ENCODE results near the gene PLCXD3.

PLCXD3 gene

GRCh38 chr5:41284938-41285337 is 225.5 kb downstream of the PLCXD3 start:
- H3K4me2 ChIP-seq = no peak overlapping the region

GRCh38 chr5:41281215-41281810 is 229.1 kb downstream of the PLCXD3 start:
- H3K27ac ChIP-seq = no peak overlapping the region
- H3K4me2 ChIP-seq = no peak overlapping the region
- no peak overlapping the region for H2AFZ ChIP-seq (ENCODE audit: low read depth)
- TF ChIP-seq, protein P1, sequence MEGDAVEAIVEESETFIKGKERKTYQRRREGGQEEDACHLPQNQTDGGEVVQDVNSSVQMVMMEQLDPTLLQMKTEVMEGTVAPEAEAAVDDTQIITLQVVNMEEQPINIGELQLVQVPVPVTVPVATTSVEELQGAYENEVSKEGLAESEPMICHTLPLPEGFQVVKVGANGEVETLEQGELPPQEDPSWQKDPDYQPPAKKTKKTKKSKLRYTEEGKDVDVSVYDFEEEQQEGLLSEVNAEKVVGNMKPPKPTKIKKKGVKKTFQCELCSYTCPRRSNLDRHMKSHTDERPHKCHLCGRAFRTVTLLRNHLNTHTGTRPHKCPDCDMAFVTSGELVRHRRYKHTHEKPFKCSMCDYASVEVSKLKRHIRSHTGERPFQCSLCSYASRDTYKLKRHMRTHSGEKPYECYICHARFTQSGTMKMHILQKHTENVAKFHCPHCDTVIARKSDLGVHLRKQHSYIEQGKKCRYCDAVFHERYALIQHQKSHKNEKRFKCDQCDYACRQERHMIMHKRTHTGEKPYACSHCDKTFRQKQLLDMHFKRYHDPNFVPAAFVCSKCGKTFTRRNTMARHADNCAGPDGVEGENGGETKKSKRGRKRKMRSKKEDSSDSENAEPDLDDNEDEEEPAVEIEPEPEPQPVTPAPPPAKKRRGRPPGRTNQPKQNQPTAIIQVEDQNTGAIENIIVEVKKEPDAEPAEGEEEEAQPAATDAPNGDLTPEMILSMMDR (conservative IDR thresholded peaks at IDR 0.05; ENCODE audit: low read depth, low read length) = no peak
- no peaks in the 10 kb centered on the region for H3K4me1 ChIP-seq (ENCODE audit: low read depth, poor library complexity, severe bottlenecking)
- H3K9ac ChIP-seq = no peak overlapping the region
- H3K4me3 ChIP-seq (IDR thresholded peaks at IDR 0.05; ENCODE audit: insufficient read depth, low read depth, low read length) = no peak overlapping the region
- no peaks in the 10 kb centered on the region for H3K36me3 ChIP-seq (ENCODE audit: insufficient read depth)
- H3K27me3 ChIP-seq (ENCODE audit: insufficient read depth, low read depth) = no peaks in the 10 kb centered on the region
- no peaks in the 10 kb centered on the region for H4K20me1 ChIP-seq (ENCODE audit: insufficient read depth)
- H3K79me2 ChIP-seq (ENCODE audit: insufficient read depth, low read depth) = no peaks in the 10 kb centered on the region

More at GRCh38 chr5:41284938-41285337, 225.5 kb downstream of the PLCXD3 start:
- H3K27me3 ChIP-seq (ENCODE audit: insufficient read depth, low read depth) = no peaks in the 10 kb centered on the region
- no peaks in the 10 kb centered on the region for H3K36me3 ChIP-seq (ENCODE audit: insufficient read depth)
- no peak overlapping the region for H3K9ac ChIP-seq
- H3K4me1 ChIP-seq (ENCODE audit: low read depth, poor library complexity, severe bottlenecking) = no peaks in the 10 kb centered on the region
- TF ChIP-seq, protein P1 (conservative IDR thresholded peaks at IDR 0.05; ENCODE audit: low read depth, low read length) = no peak
- no peaks in the 10 kb centered on the region for H4K20me1 ChIP-seq (ENCODE audit: insufficient read depth)
- no peak overlapping the region for H3K4me3 ChIP-seq (IDR thresholded peaks at IDR 0.05; ENCODE audit: insufficient read depth, low read depth, low read length)
- no peaks in the 10 kb centered on the region for H3K79me2 ChIP-seq (ENCODE audit: insufficient read depth, low read depth)
- no peak overlapping the region for H3K27ac ChIP-seq
- no peak overlapping the region for H2AFZ ChIP-seq (ENCODE audit: low read depth)

DNA sequence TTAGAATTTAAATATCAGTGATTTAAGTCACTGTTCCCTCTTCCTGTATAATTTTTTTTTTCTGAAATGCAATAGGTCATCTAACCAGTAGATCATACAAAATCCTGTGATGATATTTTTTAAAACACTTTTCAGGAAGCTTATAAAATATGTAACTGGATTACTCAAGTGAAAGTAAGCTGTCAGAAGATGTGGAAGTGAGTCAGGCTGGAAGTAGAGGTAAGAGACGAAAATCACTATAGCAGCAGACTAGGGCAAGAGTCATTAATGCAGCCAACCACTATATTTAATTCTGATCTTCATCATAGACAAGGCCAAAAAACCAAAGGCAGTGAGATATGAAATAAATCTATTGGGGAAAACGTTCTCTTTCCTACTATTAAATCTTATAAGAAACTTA is 231.4 kb downstream of the PLCXD3 start:
- TF ChIP-seq, protein P1 (conservative IDR thresholded peaks at IDR 0.05; ENCODE audit: low read depth, low read length) = no peak
- Histone ChIP-seq H3K79me2 (ENCODE audit: insufficient read depth, low read depth) (no peaks in the 10 kb centered on the region), H4K20me1 (ENCODE audit: insufficient read depth) (no peaks in the 10 kb centered on the region), H3K27me3 (ENCODE audit: insufficient read depth, low read depth) (no peaks in the 10 kb centered on the region), H3K36me3 (ENCODE audit: insufficient read depth) (no peaks in the 10 kb centered on the region), H3K4me1 (ENCODE audit: low read depth, poor library complexity, severe bottlenecking) (no peaks in the 10 kb centered on the region), H3K9ac (no peak overlapping the region), H3K4me2 (no peak overlapping the region), H3K4me3 (IDR thresholded peaks at IDR 0.05; ENCODE audit: insufficient read depth, low read depth, low read length) (no peak overlapping the region), H2AFZ (ENCODE audit: low read depth) (no peak overlapping the region), H3K27ac (no peak overlapping the region)

DNA sequence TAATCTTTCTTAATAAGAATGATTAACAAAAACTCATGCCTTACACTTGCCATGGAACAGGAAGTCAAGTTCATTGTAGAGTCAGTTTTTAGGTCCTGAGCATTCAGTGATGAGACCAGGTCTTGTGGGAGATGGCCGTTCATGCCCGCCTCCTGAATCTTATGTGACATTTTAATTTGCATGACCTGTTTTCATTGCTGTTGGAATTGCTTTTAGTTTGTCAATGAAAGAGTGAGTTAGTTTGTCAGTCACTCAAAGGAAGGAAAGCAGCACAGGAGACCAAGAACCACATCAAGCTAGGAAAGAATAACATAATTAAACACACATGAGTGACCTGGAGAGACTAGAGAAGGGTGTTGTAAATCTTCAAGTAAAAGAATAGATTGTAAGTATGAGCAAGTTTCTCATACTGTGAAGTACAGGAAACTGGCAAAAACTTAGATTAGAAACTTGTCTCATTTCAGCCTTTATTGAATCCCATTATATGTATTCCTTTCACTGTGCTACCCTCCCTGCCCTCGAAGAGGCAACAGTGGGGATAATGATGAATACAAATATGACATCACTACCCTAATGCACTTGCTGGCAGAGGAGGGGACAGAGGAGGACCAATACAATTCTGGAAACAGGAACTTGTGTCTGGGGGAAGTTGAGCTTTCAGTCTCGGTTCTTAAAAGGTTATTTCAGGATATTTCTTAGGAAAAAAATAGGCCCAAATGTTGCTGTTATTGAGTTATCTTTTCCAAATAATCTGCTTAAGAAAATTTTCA is 232.7 kb downstream of the PLCXD3 start:
- Histone ChIP-seq H4K20me1 (ENCODE audit: insufficient read depth) (no peaks in the 10 kb centered on the region), H3K36me3 (ENCODE audit: insufficient read depth) (no peaks in the 10 kb centered on the region), H3K4me2 (no peak overlapping the region), H3K4me3 (IDR thresholded peaks at IDR 0.05; ENCODE audit: insufficient read depth, low read depth, low read length) (no peak overlapping the region), H3K4me1 (ENCODE audit: low read depth, poor library complexity, severe bottlenecking) (no peaks in the 10 kb centered on the region), H3K27me3 (ENCODE audit: insufficient read depth, low read depth) (no peaks in the 10 kb centered on the region), H2AFZ (ENCODE audit: low read depth) (no peak overlapping the region), H3K9ac (no peak overlapping the region), H3K27ac (no peak overlapping the region), H3K79me2 (ENCODE audit: insufficient read depth, low read depth) (no peaks in the 10 kb centered on the region)
- TF ChIP-seq, protein P1 (conservative IDR thresholded peaks at IDR 0.05; ENCODE audit: low read depth, low read length) = no peak

Measured in KMS-11 (cell line).